Loucy (cell line): ENCODE data around the gene ADAD2.

Experiments
- EZH2phosphoT487 ChIP-seq: fragments of 200-600 bp; IDR thresholded peaks from 2 replicates; pipeline ENCODE4 v1.6.1; 2018; ENCODE audit warnings: antibody characterized with exemption, mild to moderate bottlenecking, moderate library complexity, borderline replicate concordance
- TF ChIP-seq, protein P1 (sequence below): fragments of 200-600 bp; sonication (generic); conservative IDR thresholded peaks from 2 replicates; pipeline ENCODE4 v1.5.1; 2014; ENCODE audit warnings: mild to moderate bottlenecking, antibody characterized with exemption, low read length

DNA sequence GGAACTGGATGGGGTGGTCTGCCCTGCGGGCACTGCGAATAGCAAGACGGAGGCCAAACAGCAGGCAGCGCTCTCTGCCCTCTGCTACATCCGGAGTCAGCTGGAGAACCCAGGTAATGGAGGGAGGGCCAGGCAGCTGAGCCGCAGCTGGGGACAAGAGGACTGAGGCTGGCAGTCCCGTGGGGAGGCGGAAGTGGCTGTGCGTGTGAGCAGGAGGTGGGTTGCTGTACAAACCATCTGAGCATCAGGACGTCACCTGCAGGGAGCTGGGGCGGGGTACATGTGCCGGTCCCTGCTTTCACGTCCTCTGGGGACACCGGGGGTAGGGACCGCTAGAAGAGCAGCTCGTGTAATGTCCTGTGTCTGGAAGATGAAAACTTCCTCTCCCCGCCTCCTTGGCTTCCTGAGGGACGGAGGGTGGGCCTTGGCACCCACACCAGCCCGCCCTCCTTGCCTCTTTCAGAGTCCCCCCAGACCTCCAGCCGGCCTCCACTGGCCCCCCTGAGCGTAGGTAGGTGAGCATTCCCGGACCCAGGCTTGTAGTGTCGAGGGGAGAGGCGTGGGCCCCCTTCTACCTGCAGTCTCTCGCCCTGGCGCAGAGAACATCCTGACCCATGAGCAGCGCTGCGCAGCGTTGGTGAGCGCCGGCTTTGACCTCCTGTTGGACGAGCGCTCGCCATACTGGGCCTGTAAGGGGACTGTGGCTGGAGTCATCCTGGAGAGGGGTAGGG is 3.7 kb downstream of the ADAD2 start:
- TF ChIP-seq, protein P1, sequence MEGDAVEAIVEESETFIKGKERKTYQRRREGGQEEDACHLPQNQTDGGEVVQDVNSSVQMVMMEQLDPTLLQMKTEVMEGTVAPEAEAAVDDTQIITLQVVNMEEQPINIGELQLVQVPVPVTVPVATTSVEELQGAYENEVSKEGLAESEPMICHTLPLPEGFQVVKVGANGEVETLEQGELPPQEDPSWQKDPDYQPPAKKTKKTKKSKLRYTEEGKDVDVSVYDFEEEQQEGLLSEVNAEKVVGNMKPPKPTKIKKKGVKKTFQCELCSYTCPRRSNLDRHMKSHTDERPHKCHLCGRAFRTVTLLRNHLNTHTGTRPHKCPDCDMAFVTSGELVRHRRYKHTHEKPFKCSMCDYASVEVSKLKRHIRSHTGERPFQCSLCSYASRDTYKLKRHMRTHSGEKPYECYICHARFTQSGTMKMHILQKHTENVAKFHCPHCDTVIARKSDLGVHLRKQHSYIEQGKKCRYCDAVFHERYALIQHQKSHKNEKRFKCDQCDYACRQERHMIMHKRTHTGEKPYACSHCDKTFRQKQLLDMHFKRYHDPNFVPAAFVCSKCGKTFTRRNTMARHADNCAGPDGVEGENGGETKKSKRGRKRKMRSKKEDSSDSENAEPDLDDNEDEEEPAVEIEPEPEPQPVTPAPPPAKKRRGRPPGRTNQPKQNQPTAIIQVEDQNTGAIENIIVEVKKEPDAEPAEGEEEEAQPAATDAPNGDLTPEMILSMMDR: no peak
- TF ChIP-seq EZH2phosphoT487: no peak
